Activated CD8-positive, alpha-beta T cell treated with anti-CD3 and anti-CD28 coated beads for 36 hours (primary cell): ENCODE results near the gene SYTL1. TPM values are rescaled to one million over a fixed set of nuclear protein-coding genes. Genes with fewer than 3 reads are reported as not detected.

Experiments used
- ATAC-seq: fragments of 200-7000 bp; cut with Tn5 transposase; one replicate; pipeline ENCODE4 v1.10.0; 2021; ENCODE audit warnings: mild to moderate bottlenecking, moderate library complexity
- CTCF ChIA-PET: fragments of 350-600 bp; sonication (Branson Sonifier 250); formaldehyde crosslinking; loops from one replicate; lab custom pipeline; 2021; ENCODE audit warnings: antibody characterized with exemption; lab: Charles Lee
- POLR2A ChIA-PET: fragments of 350-600 bp; sonication (Branson Sonifier 250); formaldehyde crosslinking; loops from one replicate; lab custom pipeline; 2021; ENCODE audit warnings: antibody characterized with exemption; lab: Charles Lee
- DNase-seq: peaks from one replicate; pipeline ENCODE4 v3.0.0-alpha.2; 2020
- H3K27ac Mint-ChIP-seq: one replicate; pipeline ENCODE4 v1.8.0; 2021; ENCODE audit warnings: mild to moderate bottlenecking, mixed read lengths
- H3K27me3 Mint-ChIP-seq: one replicate; pipeline ENCODE4 v1.8.0; 2021; ENCODE audit warnings: mixed read lengths
- H3K36me3 Mint-ChIP-seq: one replicate; pipeline ENCODE4 v1.8.0; 2021; ENCODE audit warnings: low read depth, mixed read lengths
- H3K4me1 Mint-ChIP-seq: one replicate; pipeline ENCODE4 v1.8.0; 2021; ENCODE audit warnings: low read depth, mixed read lengths
- H3K4me3 Mint-ChIP-seq: one replicate; pipeline ENCODE4 v1.8.0; 2021; ENCODE audit warnings: mild to moderate bottlenecking, moderate library complexity, mixed read lengths
- H3K9me3 Mint-ChIP-seq: one replicate; pipeline ENCODE4 v1.8.0; 2021; ENCODE audit warnings: mixed read lengths
- intact Hi-C: fragments of 100-400 bp; cut with micrococcal nuclease; formaldehyde crosslinking; loops from one replicate; pipeline ENCODE4 v1.10.0; 2022
- total RNA-seq, 2 experiments: library from RNA; stranded (reverse); gene quantifications; one replicate each; pipeline ENCODE4 v1.2.3, GENCODE V29; 2021
- TF ChIP-seq, protein P1 (sequence below): fragments of 200-600 bp; IDR thresholded peaks from one replicate; pipeline ENCODE4 v1.8.0; 2022; ENCODE audit warnings: antibody characterized with exemption, mild to moderate bottlenecking

The SYTL1 gene
- total RNA-seq, 2 experiments from 2014 or later = 77.7 to 80.6 TPM

GRCh38 chr1:27397749-27398148, 55.9 kb downstream of the SYTL1 start:
- peaks cover 15% of the 10 kb centered on the region for H3K4me1 Mint-ChIP-seq
- intact Hi-C loops = loop anchor here (10.0 kb wide), 2 partner anchors 53 to 267 kb away; partner anchors contain the start of gene SYTL1
- H3K9me3 Mint-ChIP-seq = no peaks in the 10 kb centered on the region
- ATAC-seq = no peak
- H3K4me3 Mint-ChIP-seq = no peak overlapping the region
- CTCF ChIA-PET = interaction anchor here (1.1 to 12.1 kb wide), 9 partner anchors 11 to 265 kb away, joined by 3 to 293 read pairs (median 25); partner anchors contain the start of gene AHDC1
- no peaks in the 10 kb centered on the region for H3K27me3 Mint-ChIP-seq
- TF ChIP-seq, protein P1, sequence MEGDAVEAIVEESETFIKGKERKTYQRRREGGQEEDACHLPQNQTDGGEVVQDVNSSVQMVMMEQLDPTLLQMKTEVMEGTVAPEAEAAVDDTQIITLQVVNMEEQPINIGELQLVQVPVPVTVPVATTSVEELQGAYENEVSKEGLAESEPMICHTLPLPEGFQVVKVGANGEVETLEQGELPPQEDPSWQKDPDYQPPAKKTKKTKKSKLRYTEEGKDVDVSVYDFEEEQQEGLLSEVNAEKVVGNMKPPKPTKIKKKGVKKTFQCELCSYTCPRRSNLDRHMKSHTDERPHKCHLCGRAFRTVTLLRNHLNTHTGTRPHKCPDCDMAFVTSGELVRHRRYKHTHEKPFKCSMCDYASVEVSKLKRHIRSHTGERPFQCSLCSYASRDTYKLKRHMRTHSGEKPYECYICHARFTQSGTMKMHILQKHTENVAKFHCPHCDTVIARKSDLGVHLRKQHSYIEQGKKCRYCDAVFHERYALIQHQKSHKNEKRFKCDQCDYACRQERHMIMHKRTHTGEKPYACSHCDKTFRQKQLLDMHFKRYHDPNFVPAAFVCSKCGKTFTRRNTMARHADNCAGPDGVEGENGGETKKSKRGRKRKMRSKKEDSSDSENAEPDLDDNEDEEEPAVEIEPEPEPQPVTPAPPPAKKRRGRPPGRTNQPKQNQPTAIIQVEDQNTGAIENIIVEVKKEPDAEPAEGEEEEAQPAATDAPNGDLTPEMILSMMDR = no peak
- POLR2A ChIA-PET = interaction anchor here (0.6 to 2.8 kb wide), 3 partner anchors 41 to 102 kb away, joined by 3 to 10 read pairs (median 3); no protein-coding TSS in a partner anchor
- no peak for DNase-seq
- H3K36me3 Mint-ChIP-seq = no peaks in the 10 kb centered on the region
- H3K27ac Mint-ChIP-seq = no peak overlapping the region

- intact Hi-C loops = loop anchor here (10.0 kb wide), 2 partner anchors 54 to 266 kb away; partner anchors contain the start of gene SYTL1
- no peak overlapping the region for H3K27ac Mint-ChIP-seq
- ChIA-PET POLR2A (interaction anchor here (0.6 to 2.8 kb wide), 5 partner anchors 27 to 98 kb away, joined by 3 to 10 read pairs (median 3); no protein-coding TSS in a partner anchor), CTCF (interaction anchor here (0.6 to 12.1 kb wide), 7 partner anchors 11 to 264 kb away, joined by 3 to 293 read pairs (median 16); partner anchors contain the start of gene AHDC1)
- no peak for ATAC-seq
- no peaks in the 10 kb centered on the region for H3K9me3 Mint-ChIP-seq
- H3K4me1 Mint-ChIP-seq = peaks cover 18% of the 10 kb centered on the region
- H3K36me3 Mint-ChIP-seq = no peaks in the 10 kb centered on the region
- TF ChIP-seq, protein P1 = no peak
- no peak overlapping the region for H3K4me3 Mint-ChIP-seq
- H3K27me3 Mint-ChIP-seq = no peaks in the 10 kb centered on the region
- no peak for DNase-seq
These were observed 56.8 kb downstream of the SYTL1 start for GRCh38 chr1:27398405-27399149.

GRCh38 chr1:27399251-27400025, 57.6 kb downstream of the SYTL1 start:
- DNase-seq (no peak), ATAC-seq (no peak)
- H3K27ac Mint-ChIP-seq = no peak overlapping the region
- intact Hi-C loops = loop anchor here (10.0 kb wide), 2 partner anchors 55 to 265 kb away; partner anchors contain the start of gene SYTL1
- TF ChIP-seq, protein P1 = no peak
- CTCF ChIA-PET = interaction anchor here (0.6 to 12.1 kb wide), 6 partner anchors 12 to 207 kb away, joined by 3 to 293 read pairs (median 20); partner anchors contain the start of gene AHDC1
- POLR2A ChIA-PET = interaction anchor here (1.0 to 2.8 kb wide), 4 partner anchors 28 to 99 kb away, joined by 3 to 10 read pairs (median 4); no protein-coding TSS in a partner anchor
- peaks cover 26% of the 10 kb centered on the region for H3K4me1 Mint-ChIP-seq
- H3K27me3 Mint-ChIP-seq = no peaks in the 10 kb centered on the region
- H3K36me3 Mint-ChIP-seq = no peaks in the 10 kb centered on the region
- no peak overlapping the region for H3K4me3 Mint-ChIP-seq
- H3K9me3 Mint-ChIP-seq = no peaks in the 10 kb centered on the region

DNA sequence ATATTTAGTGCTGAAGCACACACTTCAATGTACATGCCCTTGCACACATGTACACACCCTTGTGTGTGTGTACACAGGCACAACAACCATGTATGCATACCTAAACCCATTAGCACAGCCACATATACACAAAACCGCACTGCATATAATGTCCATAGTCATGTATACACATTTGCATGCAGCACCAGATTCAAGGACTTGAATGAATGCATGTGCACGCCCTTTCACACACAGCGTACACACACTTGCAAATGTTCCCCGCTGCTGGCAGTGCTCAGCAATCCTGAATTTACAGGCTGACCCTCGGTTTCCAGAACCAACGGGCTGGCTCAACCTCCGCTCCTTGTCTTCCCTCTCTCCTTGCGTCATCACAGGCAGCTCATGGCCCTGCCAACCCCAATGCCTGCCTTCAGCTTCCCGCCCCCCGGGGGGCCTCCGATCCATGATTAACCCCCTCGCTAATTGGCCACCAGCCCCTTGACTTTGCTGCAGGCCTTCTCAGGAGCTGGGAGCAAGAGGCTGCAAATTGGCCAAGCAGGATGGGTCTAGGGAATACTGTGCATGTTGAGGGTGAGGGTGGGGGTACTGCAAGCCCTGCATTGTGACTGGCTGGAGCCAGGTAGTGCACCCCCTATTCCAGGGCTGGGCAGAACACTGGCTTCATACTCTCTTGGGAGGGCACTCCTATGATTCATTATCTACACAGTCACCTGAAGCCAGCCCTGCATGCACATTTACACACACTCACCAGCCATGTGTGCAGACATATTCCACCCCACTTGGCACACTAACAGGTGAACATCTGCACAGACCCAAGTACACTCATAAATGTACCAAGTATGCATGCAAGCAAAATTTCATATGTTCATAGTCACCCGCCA, 58.5 kb downstream of the SYTL1 start:
- no peak overlapping the region for H3K27ac Mint-ChIP-seq
- POLR2A ChIA-PET = interaction anchor here (0.7 to 2.8 kb wide), 2 partner anchors 44 to 127 kb away, joined by 3 to 10 read pairs; no protein-coding TSS in a partner anchor
- H3K4me1 Mint-ChIP-seq = peaks cover 24% of the 10 kb centered on the region
- CTCF ChIA-PET = interaction anchor here (11.4 to 12.1 kb wide), 2 partner anchors 102 to 206 kb away, joined by 106 to 293 read pairs; partner anchors contain the start of gene AHDC1
- intact Hi-C loops = no loop called here
- ATAC-seq (no peak), DNase-seq (no peak)
- TF ChIP-seq, protein P1 = no peak
- no peak overlapping the region for H3K4me3 Mint-ChIP-seq
- no peaks in the 10 kb centered on the region for H3K9me3 Mint-ChIP-seq
- no peaks in the 10 kb centered on the region for H3K36me3 Mint-ChIP-seq
- no peaks in the 10 kb centered on the region for H3K27me3 Mint-ChIP-seq
